Uterus (tissue), 4 donors: ENCODE results near the gene PDE4DIP. TPM values are rescaled to one million over a fixed set of nuclear protein-coding genes. Genes with fewer than 3 reads are reported as not detected.
"Not testable (repeated sequence)": the region's sequence is repeated elsewhere in the genome, so short reads cannot be mapped to it uniquely, and the experiment has no call there.

Experiments
- DNase-seq, 2 donors: peaks; one replicate each; pipeline ENCODE4 v3.0.0-alpha.2; 2019 to 2020
- H3K27ac ChIP-seq, 2 donors: fragments of 200-600 bp; sonication (generic); 1 replicate in 1 of 2; 2 replicates in 1 of 2; pipeline ENCODE4 v1.5.1; 2016 to 2018
- H3K27me3 ChIP-seq, 2 donors: fragments of 200-600 bp; sonication (generic); one replicate each; pipeline ENCODE4 v1.5.1; 2018 to 2019; ENCODE audit warnings: control low read depth in 1 of 2
- H3K36me3 ChIP-seq, 2 donors: fragments of 200-600 bp; sonication (generic); one replicate each; pipeline ENCODE4 v1.5.1; 2019; ENCODE audit warnings: control low read depth in 1 of 2
- H3K4me1 ChIP-seq, 2 donors: fragments of 200-600 bp; sonication (generic); one replicate each; pipeline ENCODE4 v1.5.1; 2018 to 2019; ENCODE audit warnings: control low read depth in 1 of 2
- H3K4me3 ChIP-seq, 2 donors: fragments of 200-600 bp; sonication (generic); 1 replicate in 1 of 2; 2 replicates in 1 of 2; pipeline ENCODE4 v1.5.1; 2018 to 2019; ENCODE audit warnings: mild to moderate bottlenecking in 1 of 2
- H3K9me3 ChIP-seq, 2 donors: fragments of 200-600 bp; sonication (generic); one replicate each; pipeline ENCODE4 v1.5.1; 2019; ENCODE audit warnings: control low read depth in 1 of 2
- intact Hi-C: fragments of 100-400 bp; cut with DNase I; formaldehyde crosslinking; loops from one replicate; pipeline ENCODE4 v1.15.1; 2023; ENCODE audit warnings: low total_unique reads
- small RNA-seq: library from RNA; depleted of rRNA; stranded (forward); fragments of <200 nt; gene quantifications from one replicate; pipeline ENCODE3, GENCODE V24; 2016
- total RNA-seq, 4 donors: library from RNA; depleted of rRNA in 3 of 4; stranded (reverse); fragments of >200 nt in 3 of 4; gene quantifications; one replicate each; pipeline versions ENCODE4 v1.1.0 to v1.2.4, GENCODE V29; 2014 to 2023
- donor health status: DM: yes; HTN: yes; CAD: no.

PDE4DIP gene
- total RNA-seq, 4 donors from 2014 or later = 24.6 to 61.9 (median 55.6) TPM

DNA sequence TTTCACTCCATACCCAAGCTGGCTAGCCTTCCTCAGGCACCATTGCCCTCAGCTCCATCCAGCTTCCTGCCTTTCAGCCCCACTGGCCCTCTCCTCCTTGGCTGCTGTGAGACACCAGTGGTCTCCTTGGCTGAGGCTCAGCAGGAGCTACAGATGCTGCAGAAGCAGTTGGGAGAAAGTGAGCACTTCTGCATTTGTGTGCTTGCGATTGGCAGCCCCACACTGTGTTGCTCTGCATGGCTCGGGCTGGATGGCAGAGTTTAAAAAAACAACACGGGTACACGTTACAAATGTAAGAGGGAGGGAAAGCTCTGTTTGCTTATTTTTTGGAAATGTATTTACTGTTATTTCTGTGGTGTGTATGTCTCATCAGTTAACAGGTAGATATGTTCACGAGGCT, 168.4 kb downstream of the PDE4DIP start:
- intact Hi-C loops, H3K9me3 ChIP-seq, H3K27me3 ChIP-seq, DNase-seq, H3K4me3 ChIP-seq, H3K27ac ChIP-seq, H3K4me1 ChIP-seq, H3K36me3 ChIP-seq: not testable (repeated sequence)

DNA sequence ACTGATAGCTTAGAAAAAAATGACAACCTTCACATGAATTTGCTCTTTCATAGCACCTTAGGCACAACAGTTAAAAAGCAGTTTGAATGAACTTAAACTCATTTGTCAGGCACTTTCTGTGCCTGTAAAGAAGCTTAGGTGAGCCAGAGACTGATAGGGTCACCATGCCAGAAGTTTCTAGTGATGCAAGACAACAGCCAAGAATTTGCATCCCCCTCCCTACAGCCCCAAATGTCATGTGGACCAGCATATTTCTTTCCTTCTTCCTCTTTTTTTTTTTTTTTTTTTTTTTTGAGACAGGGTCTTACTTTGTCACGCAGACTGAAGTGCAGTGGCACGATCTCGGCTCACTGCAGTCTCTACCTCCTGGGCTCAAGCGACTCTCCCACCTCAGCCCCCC, 169.3 kb downstream of the PDE4DIP start:
- H3K4me3 ChIP-seq, H3K27ac ChIP-seq, intact Hi-C loops, H3K9me3 ChIP-seq, DNase-seq, H3K27me3 ChIP-seq, H3K4me1 ChIP-seq, H3K36me3 ChIP-seq: not testable (repeated sequence)

DNA sequence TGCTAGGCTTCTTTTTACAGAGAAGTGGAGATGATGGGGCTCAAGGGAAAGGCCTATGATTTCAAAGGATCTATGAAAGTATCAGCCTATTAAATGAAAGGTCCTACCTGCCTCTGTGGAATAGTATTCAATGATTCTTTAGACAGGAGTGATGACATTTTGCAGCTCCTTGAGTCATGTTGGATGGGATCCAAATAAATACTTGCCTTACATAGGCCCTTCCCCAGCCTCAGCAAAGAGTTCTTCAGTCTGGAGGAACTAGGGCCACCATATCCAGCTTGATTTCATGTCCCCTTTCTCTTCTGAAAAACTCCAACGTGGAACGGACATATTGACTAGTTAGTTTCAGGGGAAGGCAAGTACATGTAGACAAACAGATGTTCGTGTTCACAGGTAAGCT, 171.3 kb downstream of the PDE4DIP start:
- intact Hi-C loops, H3K4me3 ChIP-seq, H3K36me3 ChIP-seq: not testable (repeated sequence)

DNA sequence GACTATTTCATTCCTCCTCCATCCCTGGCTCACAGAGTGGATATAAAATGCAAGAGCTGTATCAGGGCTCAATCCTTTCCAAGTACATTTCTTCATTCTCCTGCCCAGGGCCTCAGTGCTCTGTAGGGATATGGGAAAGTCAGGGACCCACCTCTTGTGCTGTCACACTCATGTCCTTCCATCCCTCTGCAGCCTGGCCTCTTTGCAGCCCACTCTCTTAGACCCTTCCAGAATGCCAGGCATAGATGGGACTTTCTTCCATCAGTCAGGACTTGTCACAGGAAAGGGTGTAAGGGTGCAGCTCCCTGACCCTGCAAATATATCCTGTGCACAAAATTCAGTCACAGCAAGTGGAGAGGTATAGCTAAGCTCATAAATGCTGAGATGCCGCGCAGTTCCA, 172.4 kb downstream of the PDE4DIP start:
- H3K4me1 ChIP-seq, H3K27ac ChIP-seq, H3K9me3 ChIP-seq, DNase-seq, intact Hi-C loops, H3K27me3 ChIP-seq, H3K4me3 ChIP-seq, H3K36me3 ChIP-seq: not testable (repeated sequence)

More for the DNA sequence above, 171.3 kb downstream of the PDE4DIP start:
- not testable (repeated sequence) for H3K27me3 ChIP-seq, H3K4me1 ChIP-seq, H3K27ac ChIP-seq, H3K9me3 ChIP-seq, DNase-seq

DNA sequence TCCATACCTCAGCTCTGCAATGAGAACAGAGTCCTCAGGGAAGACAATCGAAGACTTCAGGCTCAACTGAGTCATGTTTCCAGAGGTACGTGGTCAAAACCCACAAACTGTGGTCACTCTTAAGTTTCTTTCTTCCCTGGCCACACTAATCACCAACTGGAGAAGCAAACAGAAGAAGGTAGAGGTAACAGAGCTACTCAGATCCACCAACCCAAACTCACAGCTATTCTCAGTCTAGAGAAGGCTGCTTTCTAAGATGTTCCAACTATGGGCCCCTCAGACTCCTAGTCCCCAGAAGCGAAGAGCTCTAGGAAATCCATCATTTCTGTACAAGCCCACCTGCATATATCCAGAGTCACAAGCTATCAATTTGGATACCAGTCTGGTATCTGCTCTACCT, 174.3 kb downstream of the PDE4DIP start:
- not testable (repeated sequence) for H3K4me3 ChIP-seq, DNase-seq

DNA sequence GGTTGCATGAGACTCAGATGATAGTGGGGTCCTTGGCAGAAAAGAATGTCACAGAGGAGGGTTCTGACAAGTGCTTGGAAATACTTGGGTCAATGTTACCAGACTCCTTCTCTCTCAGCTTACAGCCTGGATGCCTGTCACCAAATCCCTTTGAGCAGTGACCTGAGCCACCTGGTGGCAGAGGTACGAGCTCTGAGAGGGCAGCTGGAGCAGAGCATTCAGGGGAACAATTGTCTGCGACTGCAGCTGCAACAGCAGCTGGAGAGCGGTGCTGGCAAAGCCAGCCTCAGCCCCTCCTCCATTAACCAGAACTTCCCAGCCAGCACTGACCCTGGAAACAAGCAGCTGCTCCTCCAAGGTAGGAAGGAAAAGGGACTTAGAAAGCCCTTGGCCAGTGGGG, 180.1 kb downstream of the PDE4DIP start:
- intact Hi-C loops = not testable (repeated sequence)

More for the DNA sequence above, 174.3 kb downstream of the PDE4DIP start:
- intact Hi-C loops, H3K4me1 ChIP-seq, H3K9me3 ChIP-seq, H3K27ac ChIP-seq, H3K27me3 ChIP-seq, H3K36me3 ChIP-seq: not testable (repeated sequence)

DNA sequence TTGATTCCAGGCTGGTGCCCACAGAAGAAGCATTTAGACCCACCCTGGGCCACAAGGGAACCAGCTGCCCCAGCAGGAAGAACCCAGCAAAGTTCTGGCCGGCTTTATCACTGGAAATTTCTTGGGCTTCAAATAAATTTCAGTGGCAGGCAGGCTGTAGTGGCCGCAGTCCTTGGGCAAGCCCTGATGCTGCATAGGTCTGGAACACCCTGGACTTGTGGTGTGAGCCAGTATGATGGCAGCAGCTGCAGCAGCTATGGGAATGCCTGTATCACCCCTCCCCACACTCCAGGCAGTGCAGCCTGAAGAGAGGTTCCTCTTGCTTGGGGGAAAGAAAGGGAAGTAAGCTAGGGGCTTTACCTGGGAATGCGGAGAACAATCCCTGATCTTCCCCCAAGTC, 189.7 kb downstream of the PDE4DIP start:
- H3K27me3 ChIP-seq, H3K9me3 ChIP-seq, H3K4me3 ChIP-seq, intact Hi-C loops, H3K4me1 ChIP-seq, DNase-seq, H3K36me3 ChIP-seq, H3K27ac ChIP-seq: not testable (repeated sequence)

More for the DNA sequence above, 180.1 kb downstream of the PDE4DIP start:
- H3K4me1 ChIP-seq, H3K27ac ChIP-seq, H3K36me3 ChIP-seq, DNase-seq, H3K9me3 ChIP-seq, H3K27me3 ChIP-seq, H3K4me3 ChIP-seq: not testable (repeated sequence)

DNA sequence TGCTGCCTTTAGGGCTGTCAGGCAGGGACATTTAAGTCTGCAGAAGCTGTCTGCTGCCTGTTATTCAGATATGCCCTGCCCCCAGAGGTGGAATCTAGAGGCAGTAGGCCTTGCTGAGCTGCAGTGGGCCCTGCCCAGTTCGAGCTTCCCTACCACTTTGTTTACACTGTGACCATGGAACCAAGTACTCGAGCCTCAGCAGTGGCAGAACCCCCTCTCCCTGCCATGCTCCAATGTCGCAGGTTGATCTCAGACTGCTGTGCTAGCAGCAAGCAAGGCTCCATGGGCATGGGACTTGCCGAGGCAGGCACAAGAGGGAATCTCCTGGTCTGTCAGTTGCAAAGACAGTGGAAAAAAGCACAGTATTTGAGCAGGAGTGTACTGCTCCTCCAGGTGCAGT, 198.8 kb downstream of the PDE4DIP start:
- H3K4me3 ChIP-seq, DNase-seq, H3K36me3 ChIP-seq, H3K4me1 ChIP-seq, H3K9me3 ChIP-seq, H3K27ac ChIP-seq, intact Hi-C loops, H3K27me3 ChIP-seq: not testable (repeated sequence)

DNA sequence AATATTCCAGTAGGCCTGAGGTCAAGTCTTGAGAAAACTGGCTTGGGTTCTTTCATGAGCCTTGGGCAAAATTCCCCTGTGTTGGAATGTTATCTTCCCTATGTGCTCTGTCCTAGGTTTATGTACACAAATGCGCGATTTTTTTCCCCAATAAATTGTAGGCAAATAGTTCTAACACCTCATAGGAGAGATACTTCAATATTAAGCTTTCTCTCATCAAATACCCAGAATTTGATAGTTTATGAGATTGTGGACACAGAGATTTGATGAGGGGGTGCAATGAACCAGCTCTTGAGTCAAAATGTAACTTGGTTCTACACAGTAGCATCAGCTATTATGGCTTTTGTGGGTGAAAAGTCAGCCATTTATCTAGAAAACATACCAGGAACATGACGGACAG, 220.4 kb downstream of the PDE4DIP start:
- DNase-seq, H3K27me3 ChIP-seq, H3K27ac ChIP-seq, H3K36me3 ChIP-seq, H3K4me1 ChIP-seq, H3K9me3 ChIP-seq, H3K4me3 ChIP-seq, intact Hi-C loops: not testable (repeated sequence)

DNA sequence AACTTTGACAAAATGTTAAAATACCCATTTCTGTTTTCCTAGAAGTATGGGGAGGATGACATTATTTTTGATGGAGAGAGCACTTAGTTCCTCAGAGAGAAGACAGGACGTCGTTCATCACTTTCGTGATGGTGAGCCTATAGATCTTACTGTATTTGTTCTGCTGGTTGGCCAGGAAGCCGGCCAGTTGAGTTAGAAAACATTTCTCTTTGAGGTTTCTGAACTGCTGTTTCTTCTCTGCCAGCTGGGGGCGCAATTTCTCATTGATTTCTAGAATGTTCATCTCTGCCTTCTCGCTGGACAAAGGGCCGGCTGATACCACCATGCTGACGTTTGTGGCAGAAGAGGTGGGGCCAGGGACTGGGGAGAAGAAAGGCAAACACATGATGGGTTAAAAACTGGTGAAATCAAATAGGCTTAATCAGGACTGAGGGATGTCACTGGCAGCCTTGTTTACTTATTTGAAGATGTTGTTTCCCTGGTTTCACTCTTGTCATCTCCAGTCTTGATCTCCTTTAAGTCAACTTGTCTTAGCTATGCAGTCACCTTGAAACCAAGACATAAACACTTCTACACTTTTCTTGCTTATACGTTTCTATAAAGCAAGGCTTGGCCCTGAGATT, 231.4 kb downstream of the PDE4DIP start:
- H3K27ac ChIP-seq, H3K9me3 ChIP-seq, DNase-seq, intact Hi-C loops, H3K4me1 ChIP-seq, H3K4me3 ChIP-seq, H3K36me3 ChIP-seq, H3K27me3 ChIP-seq: not testable (repeated sequence)

Small RNAs within 50 kb of the gene (small RNA-seq; reads per million reads assigned to genes)
- gene RN7SKP88 (not detected), gene RNU2-38P (not detected)

Other genes starting within 250 kb of the PDE4DIP start
- gene NBPF14, start 248.4 kb upstream of the PDE4DIP start, total RNA-seq = 10 to 100 TPM; 14.4 to 54.7 (median 37.9) TPM
- gene NUDT4B, start 95.7 kb upstream of the PDE4DIP start, total RNA-seq = 10 to 100 TPM in 1 of 4 donors, 1 to 10 TPM in 1, not detected in 2; 5.9 to 24.1 TPM